ENCODE measurements around the gene FUS.

DNA sequence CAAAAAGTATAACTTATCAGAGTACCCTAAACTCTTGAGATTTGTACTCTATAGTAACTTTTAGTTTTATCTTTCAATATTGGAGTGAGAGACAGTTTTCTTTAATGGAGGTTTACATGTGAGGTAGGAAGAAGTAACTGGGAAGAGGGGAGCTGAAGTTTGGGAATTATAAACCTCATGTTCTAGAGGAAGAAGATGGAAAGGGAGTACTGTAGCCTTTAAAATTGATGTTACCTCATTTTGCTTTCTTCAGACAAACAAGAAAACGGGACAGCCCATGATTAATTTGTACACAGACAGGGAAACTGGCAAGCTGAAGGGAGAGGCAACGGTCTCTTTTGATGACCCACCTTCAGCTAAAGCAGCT, 9.5 kb downstream of the FUS start:
- TF ChIP-seq, protein P1, sequence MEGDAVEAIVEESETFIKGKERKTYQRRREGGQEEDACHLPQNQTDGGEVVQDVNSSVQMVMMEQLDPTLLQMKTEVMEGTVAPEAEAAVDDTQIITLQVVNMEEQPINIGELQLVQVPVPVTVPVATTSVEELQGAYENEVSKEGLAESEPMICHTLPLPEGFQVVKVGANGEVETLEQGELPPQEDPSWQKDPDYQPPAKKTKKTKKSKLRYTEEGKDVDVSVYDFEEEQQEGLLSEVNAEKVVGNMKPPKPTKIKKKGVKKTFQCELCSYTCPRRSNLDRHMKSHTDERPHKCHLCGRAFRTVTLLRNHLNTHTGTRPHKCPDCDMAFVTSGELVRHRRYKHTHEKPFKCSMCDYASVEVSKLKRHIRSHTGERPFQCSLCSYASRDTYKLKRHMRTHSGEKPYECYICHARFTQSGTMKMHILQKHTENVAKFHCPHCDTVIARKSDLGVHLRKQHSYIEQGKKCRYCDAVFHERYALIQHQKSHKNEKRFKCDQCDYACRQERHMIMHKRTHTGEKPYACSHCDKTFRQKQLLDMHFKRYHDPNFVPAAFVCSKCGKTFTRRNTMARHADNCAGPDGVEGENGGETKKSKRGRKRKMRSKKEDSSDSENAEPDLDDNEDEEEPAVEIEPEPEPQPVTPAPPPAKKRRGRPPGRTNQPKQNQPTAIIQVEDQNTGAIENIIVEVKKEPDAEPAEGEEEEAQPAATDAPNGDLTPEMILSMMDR (IDR thresholded peaks at IDR 0.05; ENCODE audit: insufficient read depth, low read depth, low read length), result no peak
- TF ChIP-seq EZH2 (IDR thresholded peaks at IDR 0.05; ENCODE audit: insufficient read depth, low read length), result no peak

Measured in astrocyte (in vitro differentiated cells and primary cell).